IMR-90 (cell line): ENCODE results near the gene PLD4. TPM values are rescaled to one million over a fixed set of nuclear protein-coding genes. Genes with fewer than 3 reads are reported as not detected.

Experiments used
- ATAC-seq: fragments of 200-7000 bp; cut with Tn5 transposase; 2 replicates; pipeline ENCODE4 v1.9.1; 2020; ENCODE audit warnings: low read depth, mild to moderate bottlenecking, moderate library complexity
- BruUV-seq: library from RNA; stranded (reverse); fragments of 400-500 nt; replicated peaks from 2 replicates; lab custom pipeline; 2021; lab: Mats Ljungman, UMichigan
- CTCF ChIA-PET: fragments of 300-600 bp; formaldehyde crosslinking; extraction: SDS; loops from one replicate; lab custom pipeline; 2021; ENCODE audit warnings: antibody characterized with exemption; lab: Yijun Ruan, JAX
- POLR2A ChIA-PET: fragments of 300-600 bp; sonication (Branson Sonifier 250); formaldehyde crosslinking; loops from one replicate; lab custom pipeline; 2022; ENCODE audit warnings: antibody characterized with exemption; ENCODE audit not compliant: unreplicated experiment; lab: Charles Lee
- DNase-seq: peaks from one replicate; pipeline ENCODE4 v3.0.0; 2013
- H2AFZ ChIP-seq: replicated peaks from 2 replicates; pipeline ENCODE3; 2013; ENCODE audit warnings: low read length, mild to moderate bottlenecking; ENCODE audit not compliant: poor library complexity
- H2AK5ac ChIP-seq: 2 replicates; pipeline ENCODE4 v1.6.1; 2013; ENCODE audit warnings: low read depth, low read length, inconsistent platforms
- H2AK9ac ChIP-seq: replicated peaks from 2 replicates; pipeline ENCODE3; 2013; ENCODE audit warnings: mild to moderate bottlenecking, low read depth, low read length, moderate library complexity; ENCODE audit not compliant: poor library complexity
- H2BK120ac ChIP-seq: 2 replicates; pipeline ENCODE4 v1.6.1; 2013; ENCODE audit warnings: low read depth, low read length, inconsistent platforms
- H2BK15ac ChIP-seq: 3 replicates; pipeline ENCODE4 v1.6.1; 2013; ENCODE audit warnings: low read depth, low read length, inconsistent platforms
- H2BK20ac ChIP-seq: 2 replicates; pipeline ENCODE4 v1.6.1; 2013; ENCODE audit warnings: low read depth, mild to moderate bottlenecking, inconsistent platforms, low read length, moderate library complexity
- H2BK5ac ChIP-seq: 2 replicates; pipeline ENCODE4 v1.6.1; 2013; ENCODE audit warnings: mild to moderate bottlenecking, low read depth, low read length, inconsistent platforms; ENCODE audit not compliant: poor library complexity, severe bottlenecking
- H3K14ac ChIP-seq: replicated peaks from 2 replicates; pipeline ENCODE4 v1.6.1; 2013; ENCODE audit warnings: low read depth, low read length, inconsistent platforms
- H3K18ac ChIP-seq: 2 replicates; pipeline ENCODE4 v1.6.1; 2013; ENCODE audit warnings: low read depth, low read length, control low read depth
- H3K23ac ChIP-seq: 2 replicates; pipeline ENCODE4 v1.6.1; 2013; ENCODE audit warnings: low read depth, low read length, inconsistent platforms
- H3K27ac ChIP-seq: 2 replicates; pipeline ENCODE4 v1.5.1; 2013; ENCODE audit warnings: mild to moderate bottlenecking, control low read depth, low read length; ENCODE audit not compliant: insufficient read depth
- H3K27me3 ChIP-seq: 2 replicates; pipeline ENCODE4 v1.6.1; 2013; ENCODE audit warnings: low read length; ENCODE audit not compliant: control insufficient read depth, insufficient read depth
- H3K36me3 ChIP-seq: 2 replicates; pipeline ENCODE4 v1.6.1; 2013; ENCODE audit warnings: low read length, mixed read lengths; ENCODE audit not compliant: control insufficient read depth, insufficient read depth
- H3K4ac ChIP-seq: 2 replicates; pipeline ENCODE4 v1.6.1; 2013; ENCODE audit warnings: low read depth, low read length, inconsistent platforms
- H3K4me1 ChIP-seq: 2 replicates; pipeline ENCODE4 v1.6.1; 2013; ENCODE audit warnings: low read length, mixed read lengths; ENCODE audit not compliant: control insufficient read depth, insufficient read depth
- H3K4me2 ChIP-seq: 2 replicates; pipeline ENCODE4 v1.6.1; 2013; ENCODE audit warnings: low read depth, mild to moderate bottlenecking, control low read depth, low read length, moderate library complexity
- H3K4me3 ChIP-seq: 2 replicates; pipeline ENCODE4 v1.5.1; 2013; ENCODE audit warnings: low read depth, mild to moderate bottlenecking, control low read depth, low read length, moderate library complexity; ENCODE audit not compliant: insufficient read depth
- H3K56ac ChIP-seq: 2 replicates; pipeline ENCODE4 v1.6.1; 2013; ENCODE audit warnings: low read length, inconsistent platforms; ENCODE audit not compliant: insufficient read depth; ENCODE audit errors: extremely low read depth
- H3K79me1 ChIP-seq, 2 experiments: 2 replicates each; pipeline ENCODE4 v1.6.1; 2013; ENCODE audit warnings: low read length in 2 of 2, inconsistent platforms in 1 of 2, low read depth in 1 of 2
- H3K9ac ChIP-seq: 2 replicates; pipeline ENCODE4 v1.6.1; 2013; ENCODE audit warnings: low read depth, low read length, control low read depth
- H3K9me1 ChIP-seq: 2 replicates; pipeline ENCODE4 v1.6.1; 2013; ENCODE audit warnings: low read length, inconsistent platforms; ENCODE audit not compliant: insufficient read depth
- H3K9me3 ChIP-seq: 2 replicates; pipeline ENCODE4 v1.6.1; 2013; ENCODE audit warnings: low read length; ENCODE audit not compliant: control insufficient read depth, insufficient read depth
- H4K20me1 ChIP-seq: 2 replicates; pipeline ENCODE4 v1.6.1; 2013; ENCODE audit warnings: low read length, inconsistent platforms; ENCODE audit not compliant: insufficient read depth
- H4K5ac ChIP-seq: 2 replicates; pipeline ENCODE4 v1.6.1; 2013; ENCODE audit warnings: mild to moderate bottlenecking, low read depth, low read length, control low read depth
- H4K8ac ChIP-seq, 2 experiments: 2 replicates each; pipeline ENCODE4 v1.6.1; 2013; ENCODE audit warnings: low read depth in 2 of 2, low read length in 2 of 2, control low read depth in 1 of 2, inconsistent platforms in 1 of 2
- H4K91ac ChIP-seq: 2 replicates; pipeline ENCODE4 v1.6.1; 2013; ENCODE audit warnings: low read depth, low read length, inconsistent platforms; ENCODE audit not compliant: insufficient read depth
- CHD1 ChIP-seq: IDR thresholded peaks from 2 replicates; pipeline ENCODE4 v1.6.1; 2012; ENCODE audit warnings: low read depth, low read length, improper control_type of control experiment
- MAFK ChIP-seq: IDR thresholded peaks from 2 replicates; pipeline ENCODE4 v1.6.1; 2012; ENCODE audit warnings: low read depth, low read length, improper control_type of control experiment
- MAZ ChIP-seq: IDR thresholded peaks from 2 replicates; pipeline ENCODE4 v1.6.1; 2012; ENCODE audit warnings: low read depth, mild to moderate bottlenecking, low read length, improper control_type of control experiment, moderate library complexity, borderline replicate concordance
- NFE2L2 ChIP-seq: fragments of 150-350 bp; IDR thresholded peaks from 2 replicates; pipeline ENCODE4 v1.6.1; 2016; ENCODE audit warnings: low read depth, mild to moderate bottlenecking, low read length
- RAD21 ChIP-seq: IDR thresholded peaks from 2 replicates; pipeline ENCODE4 v1.6.1; 2012; ENCODE audit warnings: low read length, improper control_type of control experiment
- WGBS, 2 experiments: methylation state at CpG; one replicate each; pipeline versions ENCODE4 v1.1.5 to v1.1.7; 2013; ENCODE audit warnings: missing lambda C conversion rate in 2 of 2; ENCODE audit not compliant: insufficient read length in 1 of 2; ENCODE audit errors: extremely low coverage in 2 of 2; 5-methylcytosine and 5-hydroxymethylcytosine counted together
- dilution Hi-C: fragments of 300-500 bp; cut with HindIII; formaldehyde crosslinking; loops from one replicate; pipeline ENCODE4 v1.14.3; 2018; ENCODE audit warnings: low sequenced_read_pairs; ENCODE audit not compliant: unreplicated experiment
- in situ Hi-C: fragments of 300-500 bp; cut with MboI; formaldehyde crosslinking; loops from 3 replicates; pipeline ENCODE4 v1.14.3; 2019; ENCODE audit warnings: low sequenced_read_pairs, inconsistent platforms, mixed read lengths
- intact Hi-C: fragments of 100-400 bp; cut with micrococcal nuclease; formaldehyde crosslinking; loops from 2 replicates; pipeline ENCODE4 v1.10.0; 2022
- polyA plus RNA-seq, 3 experiments: library from polyadenylated mRNA; depleted of rRNA; stranded (reverse); fragments of >200 nt; gene quantifications; 2 replicates each; pipeline ENCODE4 v1.2.3, GENCODE V29; 2012; ENCODE audit warnings: low replicate concordance in 1 of 3
- total RNA-seq: library from RNA; depleted of rRNA; stranded (reverse); fragments of >200 nt; gene quantifications from 2 replicates; pipeline ENCODE4 v1.2.3, GENCODE V29; 2012
- TF ChIP-seq, protein P1 (sequence below): fragments of 150-350 bp; IDR thresholded peaks from 2 replicates; pipeline ENCODE4 v1.6.1; 2016; ENCODE audit warnings: low read depth, mild to moderate bottlenecking, low read length, moderate library complexity, borderline replicate concordance

Gene PLD4
- total and polyA plus RNA-seq, 2 of the 4 experiments (the other 2 are of a cell fraction) = 0.05 TPM; not detected in 1

DNA sequence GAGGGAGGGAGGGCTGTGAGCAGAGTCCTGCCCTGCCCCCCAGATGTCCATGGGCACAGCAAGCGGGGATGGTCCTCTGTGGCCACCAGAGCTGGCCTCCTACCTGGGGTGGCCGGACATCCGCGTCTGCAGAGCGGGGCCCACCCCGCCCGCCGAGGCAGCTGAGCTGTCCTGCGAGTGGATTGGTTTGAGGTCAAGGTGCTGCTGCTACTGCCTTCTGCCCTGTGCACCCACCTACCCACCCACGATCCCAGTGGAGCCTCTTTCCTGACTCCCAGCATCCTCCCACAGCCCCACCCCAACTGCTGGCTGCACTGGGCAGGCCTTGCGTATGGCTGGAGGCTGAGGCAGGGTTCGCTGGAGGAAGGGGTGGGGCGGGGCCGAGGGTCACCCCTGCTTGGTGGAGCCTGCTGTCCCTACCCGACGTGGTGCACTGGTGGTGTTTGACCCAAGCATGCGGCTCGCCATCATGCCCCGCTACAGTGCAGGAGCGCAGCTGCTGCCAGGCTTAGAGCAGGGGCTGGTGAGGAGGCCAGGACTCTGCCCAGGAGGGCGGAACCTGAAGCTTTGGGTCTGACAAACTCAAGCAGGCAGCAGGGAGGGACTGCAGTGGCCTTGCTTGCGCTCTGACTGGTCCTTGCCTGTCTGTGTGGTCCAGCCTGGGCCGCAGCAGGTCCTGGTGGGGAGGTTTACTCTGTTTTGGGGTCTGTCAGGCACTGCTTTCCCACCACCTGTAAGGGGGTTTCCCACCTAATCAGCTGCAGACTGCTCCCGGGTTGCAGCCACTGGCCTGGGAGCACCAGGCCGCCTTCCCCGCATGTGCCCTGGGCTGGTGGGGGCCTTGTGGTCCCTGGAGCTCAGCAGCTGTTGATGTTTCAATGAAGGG lies 35.9 kb upstream of the PLD4 start:
- no peak for DNase-seq
- H4K5ac ChIP-seq = no peak overlapping the region
- POLR2A ChIA-PET = no interaction called here

More for the DNA sequence above, 35.9 kb upstream of the PLD4 start:
- no peak overlapping the region for H2AK9ac ChIP-seq
- no peak overlapping the region for H2BK120ac ChIP-seq
- ATAC-seq = no peak
- H3K9ac ChIP-seq = no peak overlapping the region
- no peak overlapping the region for H2BK15ac ChIP-seq
- H3K9me3 ChIP-seq = no peaks in the 10 kb centered on the region
- in situ Hi-C loops = no loop called here
- no peak overlapping the region for H3K27ac ChIP-seq
- H3K23ac ChIP-seq = no peak overlapping the region
- CTCF ChIA-PET = no interaction called here
- dilution Hi-C loops = no loop called here
- H3K14ac ChIP-seq = no peak overlapping the region
- 100% methylated on average over 6 of the region's 26 CpGs; no CpG with 5 or more reads in 1 of the 2 experiments for WGBS, 2 experiments
- no peak overlapping the region for H3K4me3 ChIP-seq
- no peak overlapping the region for H2AFZ ChIP-seq
- no peaks in the 10 kb centered on the region for H3K27me3 ChIP-seq
- intact Hi-C loops = no loop called here
- H4K20me1 ChIP-seq = no peaks in the 10 kb centered on the region; the same call in 1 of the 2 replicates
- H3K79me1 ChIP-seq = no peaks in the 10 kb centered on the region
- BruUV-seq = no TSS peak
- TF ChIP-seq NFE2L2 = no peak
- TF ChIP-seq CHD1 = no peak
- TF ChIP-seq, protein P1, sequence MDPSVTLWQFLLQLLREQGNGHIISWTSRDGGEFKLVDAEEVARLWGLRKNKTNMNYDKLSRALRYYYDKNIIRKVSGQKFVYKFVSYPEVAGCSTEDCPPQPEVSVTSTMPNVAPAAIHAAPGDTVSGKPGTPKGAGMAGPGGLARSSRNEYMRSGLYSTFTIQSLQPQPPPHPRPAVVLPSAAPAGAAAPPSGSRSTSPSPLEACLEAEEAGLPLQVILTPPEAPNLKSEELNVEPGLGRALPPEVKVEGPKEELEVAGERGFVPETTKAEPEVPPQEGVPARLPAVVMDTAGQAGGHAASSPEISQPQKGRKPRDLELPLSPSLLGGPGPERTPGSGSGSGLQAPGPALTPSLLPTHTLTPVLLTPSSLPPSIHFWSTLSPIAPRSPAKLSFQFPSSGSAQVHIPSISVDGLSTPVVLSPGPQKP = no peak
- no peak for TF ChIP-seq MAZ
- TF ChIP-seq MAFK = no peak
- no peak for TF ChIP-seq RAD21
- no peak overlapping the region for H3K18ac ChIP-seq
- H2AK5ac ChIP-seq = no peak overlapping the region
- no peak overlapping the region for H3K4ac ChIP-seq
- no peak overlapping the region for H2BK5ac ChIP-seq
- peaks cover 33% of the 10 kb centered on the region for H3K36me3 ChIP-seq
- H3K4me1 ChIP-seq = no peaks in the 10 kb centered on the region
- H2BK20ac ChIP-seq = no peak overlapping the region
- H3K9me1 ChIP-seq = 0 out of 2 replicates have a peak, but pooled peaks cover 2% of the 10 kb centered on the region
- no peak overlapping the region for H3K56ac ChIP-seq
- H3K4me2 ChIP-seq = no peak overlapping the region
- no peak overlapping the region for H4K91ac ChIP-seq
- H4K8ac ChIP-seq = no peak overlapping the region
